B cell (primary cell): Measurements from ENCODE around the gene DENND1A.

ENCODE experiments used
- CTCF ChIP-seq: fragments of 200-600 bp; IDR thresholded peaks from one replicate; pipeline ENCODE4 v1.8.0; 2022; ENCODE audit warnings: antibody characterized with exemption, mild to moderate bottlenecking
- EZH2 ChIP-seq: IDR thresholded peaks from 2 replicates; pipeline ENCODE4 v1.6.1; 2012; ENCODE audit warnings: borderline replicate concordance, low read depth, mild to moderate bottlenecking, moderate library complexity, low read length; ENCODE audit not compliant: insufficient read depth, poor library complexity, severe bottlenecking

- TF ChIP-seq CTCF (no peak), EZH2 (no peak)
Observed at GRCh38 chr9:123697686-123698085, 232.2 kb downstream of the DENND1A start.
